GM12878 (cell line): ENCODE data around the gene MCM9.

Experiments used
- FOS ChIP-seq: IDR thresholded peaks from 3 replicates; pipeline ENCODE4 v1.6.1; 2011; ENCODE audit warnings: borderline replicate concordance; ENCODE audit not compliant: insufficient read length; ENCODE audit errors: extremely low read depth
- HCFC1 ChIP-seq: fragments of 150-350 bp; IDR thresholded peaks from 2 replicates; pipeline ENCODE4 v1.6.1; 2014; ENCODE audit warnings: low read length
- IRF5 ChIP-seq: fragments of 450-650 bp; IDR thresholded peaks from 2 replicates; pipeline ENCODE4 v1.6.1; 2017; ENCODE audit warnings: borderline replicate concordance
- NFXL1 ChIP-seq: fragments of 450-650 bp; IDR thresholded peaks from 2 replicates; pipeline ENCODE4 v1.6.1; 2017; ENCODE audit warnings: antibody characterized with exemption, mild to moderate bottlenecking, borderline replicate concordance
- POLR2A ChIP-seq: IDR thresholded peaks from 2 replicates; pipeline ENCODE4 v1.6.1; 2011; ENCODE audit warnings: low read depth, mild to moderate bottlenecking, low read length
- POLR2AphosphoS5 ChIP-seq: IDR thresholded peaks from 2 replicates; pipeline ENCODE4 v1.6.1; 2011; ENCODE audit warnings: mild to moderate bottlenecking, low read length, inconsistent platforms
- SUPT20H ChIP-seq: IDR thresholded peaks from 2 replicates; pipeline ENCODE4 v1.6.1; 2011; ENCODE audit warnings: low read depth, mild to moderate bottlenecking, low read length, moderate library complexity, borderline replicate concordance; ENCODE audit not compliant: control insufficient read depth
- ZNF274 ChIP-seq: IDR thresholded peaks from one replicate; pipeline ENCODE4 v1.8.0; 2011; ENCODE audit not compliant: insufficient read length, insufficient read depth

DNA sequence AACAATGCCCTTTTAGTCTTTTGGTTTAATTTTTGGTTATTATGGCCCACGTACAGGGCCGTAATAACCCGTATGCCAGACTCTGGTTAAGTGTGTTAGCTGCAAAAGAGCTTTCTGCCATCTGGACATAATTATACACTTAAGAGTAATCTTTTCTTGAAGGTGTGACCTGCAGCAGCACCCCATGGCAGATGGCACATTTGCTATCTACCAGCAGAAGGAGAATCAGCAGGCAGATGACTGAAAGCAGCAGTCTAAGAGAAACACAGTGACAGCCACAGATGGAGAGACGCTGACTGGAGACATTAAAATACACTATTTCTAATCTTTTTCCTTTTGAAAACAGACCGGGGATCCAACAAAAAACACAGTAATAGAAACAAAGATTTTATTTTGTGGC is 22.3 kb downstream of the MCM9 start:
- no peak for TF ChIP-seq FOS
- TF ChIP-seq HCFC1: no peak
- TF ChIP-seq SUPT20H: no peak
- TF ChIP-seq ZNF274: no peak
- no peak for TF ChIP-seq POLR2AphosphoS5
- TF ChIP-seq IRF5: no peak
- no peak for TF ChIP-seq POLR2A
- TF ChIP-seq NFXL1: no peak
